ENCODE measurements around the gene TBPL2.

DNA sequence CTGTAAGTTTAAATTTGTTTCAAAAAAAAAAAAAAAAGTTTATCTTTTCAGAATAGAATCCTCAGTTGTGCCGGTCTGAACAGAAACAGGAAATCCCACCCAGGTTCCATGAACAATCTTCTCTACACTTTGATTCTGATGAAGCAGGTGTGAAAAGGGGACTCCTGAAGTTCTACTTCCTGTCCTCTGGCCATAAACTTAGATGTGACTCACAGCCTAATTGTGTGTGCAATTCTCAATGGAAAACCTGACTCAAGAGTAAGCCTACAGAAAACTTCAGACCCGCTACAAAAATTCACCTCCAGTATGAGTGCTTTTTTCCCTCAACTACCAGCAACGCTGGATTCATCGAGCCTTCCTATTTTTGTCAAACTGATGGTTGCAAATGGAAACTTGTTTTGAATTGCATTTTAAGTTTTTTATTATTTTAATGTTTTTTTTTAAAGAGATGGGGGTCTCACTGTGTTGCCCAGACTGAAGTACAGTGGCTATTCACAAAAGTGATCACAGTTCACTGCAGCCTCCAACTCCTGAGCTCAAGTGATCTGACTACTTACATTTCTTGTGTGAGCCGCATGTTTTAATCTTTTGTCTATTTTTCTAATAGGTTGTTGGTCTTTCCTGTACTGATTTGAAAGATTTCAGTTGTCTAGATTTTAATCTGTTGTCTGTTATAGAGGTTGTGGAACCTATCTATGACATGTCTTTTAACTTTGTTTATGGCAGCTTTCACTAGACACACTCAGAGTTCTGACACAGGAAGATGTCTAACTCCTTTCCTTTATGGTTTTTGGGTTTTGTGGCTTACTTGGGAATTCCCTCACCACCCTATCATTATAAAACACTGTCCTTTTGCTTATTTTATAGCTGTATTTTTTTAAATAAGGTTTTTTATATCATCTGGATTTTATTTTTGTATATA is 66.4 kb downstream of the TBPL2 start:
- TF ChIP-seq, protein P1, sequence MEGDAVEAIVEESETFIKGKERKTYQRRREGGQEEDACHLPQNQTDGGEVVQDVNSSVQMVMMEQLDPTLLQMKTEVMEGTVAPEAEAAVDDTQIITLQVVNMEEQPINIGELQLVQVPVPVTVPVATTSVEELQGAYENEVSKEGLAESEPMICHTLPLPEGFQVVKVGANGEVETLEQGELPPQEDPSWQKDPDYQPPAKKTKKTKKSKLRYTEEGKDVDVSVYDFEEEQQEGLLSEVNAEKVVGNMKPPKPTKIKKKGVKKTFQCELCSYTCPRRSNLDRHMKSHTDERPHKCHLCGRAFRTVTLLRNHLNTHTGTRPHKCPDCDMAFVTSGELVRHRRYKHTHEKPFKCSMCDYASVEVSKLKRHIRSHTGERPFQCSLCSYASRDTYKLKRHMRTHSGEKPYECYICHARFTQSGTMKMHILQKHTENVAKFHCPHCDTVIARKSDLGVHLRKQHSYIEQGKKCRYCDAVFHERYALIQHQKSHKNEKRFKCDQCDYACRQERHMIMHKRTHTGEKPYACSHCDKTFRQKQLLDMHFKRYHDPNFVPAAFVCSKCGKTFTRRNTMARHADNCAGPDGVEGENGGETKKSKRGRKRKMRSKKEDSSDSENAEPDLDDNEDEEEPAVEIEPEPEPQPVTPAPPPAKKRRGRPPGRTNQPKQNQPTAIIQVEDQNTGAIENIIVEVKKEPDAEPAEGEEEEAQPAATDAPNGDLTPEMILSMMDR (IDR thresholded peaks at IDR 0.05): no peak
- TF ChIP-seq POLR2A (IDR thresholded peaks at IDR 0.05): no peak
